ENCODE data around the gene KRT14. TPM values are rescaled to one million over a fixed set of nuclear protein-coding genes. Genes with fewer than 3 reads are reported as not detected.
A peak's percentile ranks its signal among the peaks of the same experiment; 100 is the strongest.
"Not testable (repeated sequence)": the region's sequence is repeated elsewhere in the genome, so short reads cannot be mapped to it uniquely, and the experiment has no call there.

The KRT14 gene
- total RNA-seq, 3 donors from 2014 or later = 0.80 to 692 (median 388) TPM

DNA sequence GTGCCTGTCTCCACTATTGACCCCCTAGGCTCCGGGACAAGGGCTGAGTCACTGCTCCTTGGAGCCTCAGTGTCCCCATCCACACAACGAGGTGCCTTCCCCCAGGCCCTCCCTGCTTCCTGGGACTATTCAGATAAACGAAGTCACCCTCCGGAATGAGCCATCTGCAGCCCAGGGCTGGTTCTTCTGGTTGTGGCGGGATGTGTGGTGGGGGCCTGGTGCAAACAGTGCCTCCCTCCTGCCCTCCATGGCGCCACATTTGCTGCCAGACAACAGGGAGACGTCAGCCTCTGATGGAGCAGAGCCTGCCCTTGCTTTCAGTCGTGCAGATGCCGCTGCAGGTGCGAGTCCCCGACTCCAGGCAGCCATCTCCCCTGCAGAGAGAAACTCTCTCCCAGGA lies 31.0 kb upstream of the KRT14 start:
- TF ChIP-seq POLR2AphosphoS5 (IDR thresholded peaks at IDR 0.05) = peak in 1 of 3 donors; percentile 38
- TF ChIP-seq POLR2A (IDR thresholded peaks at IDR 0.05) = no peak
- Histone ChIP-seq H3K4me3 (no peak overlapping the region), H3K36me3 (no peaks in the 10 kb centered on the region), H3K27me3 (no peaks in the 10 kb centered on the region), H3K4me1 (no peaks in the 10 kb centered on the region), H3K27ac (peak overlapping the region in 1 of 2 donors; percentile 48), H3K9me3 (no peaks in the 10 kb centered on the region)
- peak in 1 of 2 donors; percentile 79 for DNase-seq (ENCODE audit: low spot score in 2 of 2)
- intact Hi-C loops (cut with DNase I; ENCODE audit: low total_unique reads) = no loop called here

DNA sequence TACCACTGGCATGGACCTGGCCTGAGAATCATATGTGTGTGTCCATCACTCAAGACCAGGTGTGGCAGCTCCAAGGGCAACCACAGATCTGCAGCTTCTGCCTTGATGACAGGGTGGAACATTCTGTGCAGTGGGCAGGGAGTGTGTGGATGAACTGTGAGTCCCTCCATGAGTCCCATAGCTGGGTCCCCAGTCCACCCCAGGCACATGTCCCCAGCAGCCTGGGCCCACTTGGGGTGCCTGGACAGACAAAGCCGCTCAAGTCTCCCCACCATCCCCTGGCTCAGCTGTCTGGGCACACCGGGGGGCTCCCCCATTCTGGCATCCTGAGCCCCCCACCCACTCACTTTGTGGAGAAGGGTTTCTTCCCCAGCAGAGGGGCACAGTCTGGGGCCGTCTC lies 30.4 kb upstream of the KRT14 start:
- Histone ChIP-seq H3K27me3 (no peaks in the 10 kb centered on the region), H3K4me1 (no peaks in the 10 kb centered on the region), H3K27ac (no peak overlapping the region), H3K9me3 (no peaks in the 10 kb centered on the region), H3K4me3 (no peak overlapping the region), H3K36me3 (no peaks in the 10 kb centered on the region)
- DNase-seq (ENCODE audit: low spot score in 2 of 2) = peak in 1 of 2 donors; percentile 50
- intact Hi-C loops (cut with DNase I; ENCODE audit: low total_unique reads) = no loop called here
- TF ChIP-seq, protein P1, sequence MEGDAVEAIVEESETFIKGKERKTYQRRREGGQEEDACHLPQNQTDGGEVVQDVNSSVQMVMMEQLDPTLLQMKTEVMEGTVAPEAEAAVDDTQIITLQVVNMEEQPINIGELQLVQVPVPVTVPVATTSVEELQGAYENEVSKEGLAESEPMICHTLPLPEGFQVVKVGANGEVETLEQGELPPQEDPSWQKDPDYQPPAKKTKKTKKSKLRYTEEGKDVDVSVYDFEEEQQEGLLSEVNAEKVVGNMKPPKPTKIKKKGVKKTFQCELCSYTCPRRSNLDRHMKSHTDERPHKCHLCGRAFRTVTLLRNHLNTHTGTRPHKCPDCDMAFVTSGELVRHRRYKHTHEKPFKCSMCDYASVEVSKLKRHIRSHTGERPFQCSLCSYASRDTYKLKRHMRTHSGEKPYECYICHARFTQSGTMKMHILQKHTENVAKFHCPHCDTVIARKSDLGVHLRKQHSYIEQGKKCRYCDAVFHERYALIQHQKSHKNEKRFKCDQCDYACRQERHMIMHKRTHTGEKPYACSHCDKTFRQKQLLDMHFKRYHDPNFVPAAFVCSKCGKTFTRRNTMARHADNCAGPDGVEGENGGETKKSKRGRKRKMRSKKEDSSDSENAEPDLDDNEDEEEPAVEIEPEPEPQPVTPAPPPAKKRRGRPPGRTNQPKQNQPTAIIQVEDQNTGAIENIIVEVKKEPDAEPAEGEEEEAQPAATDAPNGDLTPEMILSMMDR (IDR thresholded peaks at IDR 0.05) = no peak
- TF ChIP-seq POLR2A (IDR thresholded peaks at IDR 0.05) = no peak
- no peak for TF ChIP-seq POLR2AphosphoS5 (IDR thresholded peaks at IDR 0.05)

- H3K27ac ChIP-seq; H3K4me3 ChIP-seq; H3K9me3 ChIP-seq; intact Hi-C loops (cut with DNase I; ENCODE audit: low total_unique reads); H3K36me3 ChIP-seq; H3K27me3 ChIP-seq; H3K4me1 ChIP-seq: not testable (repeated sequence)
- DNase-seq (ENCODE audit: low spot score in 2 of 2) = peak in 1 of 2 donors; percentile 38
Observed at GRCh38 chr17:41616486-41616885, 29.8 kb upstream of the KRT14 start.

- Histone ChIP-seq H3K4me3 (no peak overlapping the region), H3K9me3 (no peaks in the 10 kb centered on the region), H3K36me3 (no peaks in the 10 kb centered on the region), H3K4me1 (no peaks in the 10 kb centered on the region), H3K27me3 (no peaks in the 10 kb centered on the region), H3K27ac (no peak overlapping the region)
- TF ChIP-seq, protein P1 (IDR thresholded peaks at IDR 0.05) = no peak
- TF ChIP-seq POLR2AphosphoS5 (IDR thresholded peaks at IDR 0.05) (no peak), POLR2A (IDR thresholded peaks at IDR 0.05) (no peak)
- intact Hi-C loops (cut with DNase I; ENCODE audit: low total_unique reads) = no loop called here
- DNase-seq (ENCODE audit: low spot score in 2 of 2) = peak in 1 of 2 donors; percentile 87
Observed at GRCh38 chr17:41615454-41615853, 28.8 kb upstream of the KRT14 start.

- H3K36me3 ChIP-seq; H3K4me3 ChIP-seq; H3K27me3 ChIP-seq; H3K9me3 ChIP-seq; intact Hi-C loops (cut with DNase I; ENCODE audit: low total_unique reads); H3K4me1 ChIP-seq; DNase-seq (ENCODE audit: low spot score in 2 of 2): not testable (repeated sequence)
- H3K27ac ChIP-seq = peak overlapping the region in 1 of 2 donors; percentile 3
Observed at GRCh38 chr17:41614767-41615166, 28.1 kb upstream of the KRT14 start.

GRCh38 chr17:41614098-41614497 lies 27.4 kb upstream of the KRT14 start:
- Histone ChIP-seq H3K4me3 (no peak overlapping the region), H3K4me1 (no peaks in the 10 kb centered on the region), H3K36me3 (no peaks in the 10 kb centered on the region), H3K27ac (peak overlapping the region in 1 of 2 donors; percentile 85), H3K27me3 (no peaks in the 10 kb centered on the region), H3K9me3 (no peaks in the 10 kb centered on the region)
- intact Hi-C loops (cut with DNase I; ENCODE audit: low total_unique reads) = no loop called here
- no peak for TF ChIP-seq POLR2AphosphoS5 (IDR thresholded peaks at IDR 0.05)
- no peak for TF ChIP-seq POLR2A (IDR thresholded peaks at IDR 0.05)
- TF ChIP-seq, protein P1 (IDR thresholded peaks at IDR 0.05) = no peak
- DNase-seq (ENCODE audit: low spot score in 2 of 2) = no peak
